GM10266 (cell line): Measurements from ENCODE around the gene PRRC2C.

Experiments used
- DNase-seq: peaks from one replicate; pipeline ENCODE4 v3.0.0; 2012; ENCODE audit errors: extremely low spot score
- TF ChIP-seq, protein P1 (sequence below): IDR thresholded peaks from 2 replicates; pipeline ENCODE4 v1.5.1; 2012; ENCODE audit warnings: mild to moderate bottlenecking, low read depth; ENCODE audit not compliant: control insufficient read depth, insufficient read depth; ENCODE audit errors: missing control alignments

The PRRC2C gene

DNA sequence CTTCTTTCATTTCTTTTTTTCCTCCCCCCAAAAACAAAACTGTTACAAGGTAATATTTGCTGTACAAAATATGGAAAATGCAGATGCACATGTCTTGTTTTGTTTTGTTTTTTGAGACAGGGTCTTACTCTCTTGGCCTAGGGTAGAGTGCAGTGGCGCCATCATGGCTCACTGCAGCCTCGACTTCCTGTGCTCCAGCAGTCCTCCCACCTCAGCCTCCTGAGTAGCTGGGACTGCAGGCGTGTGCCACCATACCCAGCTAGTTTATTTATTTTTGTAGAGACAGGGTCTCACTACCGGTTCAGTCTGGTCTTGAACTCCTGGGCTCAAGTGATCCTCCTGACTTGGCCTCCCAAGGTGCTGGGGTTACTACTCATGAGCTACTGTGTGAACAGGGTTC is 15.5 kb downstream of the PRRC2C start:
- DNase-seq, result no peak
- TF ChIP-seq, protein P1, sequence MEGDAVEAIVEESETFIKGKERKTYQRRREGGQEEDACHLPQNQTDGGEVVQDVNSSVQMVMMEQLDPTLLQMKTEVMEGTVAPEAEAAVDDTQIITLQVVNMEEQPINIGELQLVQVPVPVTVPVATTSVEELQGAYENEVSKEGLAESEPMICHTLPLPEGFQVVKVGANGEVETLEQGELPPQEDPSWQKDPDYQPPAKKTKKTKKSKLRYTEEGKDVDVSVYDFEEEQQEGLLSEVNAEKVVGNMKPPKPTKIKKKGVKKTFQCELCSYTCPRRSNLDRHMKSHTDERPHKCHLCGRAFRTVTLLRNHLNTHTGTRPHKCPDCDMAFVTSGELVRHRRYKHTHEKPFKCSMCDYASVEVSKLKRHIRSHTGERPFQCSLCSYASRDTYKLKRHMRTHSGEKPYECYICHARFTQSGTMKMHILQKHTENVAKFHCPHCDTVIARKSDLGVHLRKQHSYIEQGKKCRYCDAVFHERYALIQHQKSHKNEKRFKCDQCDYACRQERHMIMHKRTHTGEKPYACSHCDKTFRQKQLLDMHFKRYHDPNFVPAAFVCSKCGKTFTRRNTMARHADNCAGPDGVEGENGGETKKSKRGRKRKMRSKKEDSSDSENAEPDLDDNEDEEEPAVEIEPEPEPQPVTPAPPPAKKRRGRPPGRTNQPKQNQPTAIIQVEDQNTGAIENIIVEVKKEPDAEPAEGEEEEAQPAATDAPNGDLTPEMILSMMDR, result no peak

DNA sequence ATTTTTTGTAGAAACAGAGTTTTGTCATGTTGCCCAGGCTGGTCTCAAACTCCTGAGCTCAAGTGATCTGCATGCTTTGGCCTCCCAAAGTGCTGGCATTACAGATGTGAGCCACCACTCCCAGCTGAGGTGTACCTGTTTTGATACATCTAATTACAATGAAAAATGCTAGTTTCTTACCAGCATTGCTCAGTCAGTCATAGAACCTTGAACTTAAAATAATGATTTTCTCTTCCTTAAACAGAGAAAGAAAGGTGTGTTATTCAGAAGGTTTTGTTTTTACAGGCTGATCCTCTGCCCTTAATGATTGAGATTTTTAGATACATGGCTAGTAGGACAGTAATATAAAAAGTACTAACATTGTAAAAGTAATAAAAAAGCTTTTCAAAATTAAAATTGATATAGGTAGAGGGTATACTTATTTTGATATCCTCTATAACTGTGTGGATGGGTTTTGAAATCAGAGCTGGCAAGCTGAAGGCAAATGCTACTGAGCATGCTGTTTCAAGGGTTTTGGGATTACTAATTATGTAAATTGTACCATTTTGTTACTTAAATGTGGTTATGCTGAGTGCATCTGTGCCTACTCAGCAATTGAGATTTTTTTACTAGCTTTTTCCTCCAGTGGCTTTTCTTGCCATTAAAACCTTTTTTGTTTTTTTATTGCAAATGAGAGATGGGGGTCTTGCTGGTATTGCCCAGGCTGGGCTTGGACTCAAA is 16.1 kb downstream of the PRRC2C start:
- TF ChIP-seq, protein P1, result no peak
- no peak for DNase-seq

DNA sequence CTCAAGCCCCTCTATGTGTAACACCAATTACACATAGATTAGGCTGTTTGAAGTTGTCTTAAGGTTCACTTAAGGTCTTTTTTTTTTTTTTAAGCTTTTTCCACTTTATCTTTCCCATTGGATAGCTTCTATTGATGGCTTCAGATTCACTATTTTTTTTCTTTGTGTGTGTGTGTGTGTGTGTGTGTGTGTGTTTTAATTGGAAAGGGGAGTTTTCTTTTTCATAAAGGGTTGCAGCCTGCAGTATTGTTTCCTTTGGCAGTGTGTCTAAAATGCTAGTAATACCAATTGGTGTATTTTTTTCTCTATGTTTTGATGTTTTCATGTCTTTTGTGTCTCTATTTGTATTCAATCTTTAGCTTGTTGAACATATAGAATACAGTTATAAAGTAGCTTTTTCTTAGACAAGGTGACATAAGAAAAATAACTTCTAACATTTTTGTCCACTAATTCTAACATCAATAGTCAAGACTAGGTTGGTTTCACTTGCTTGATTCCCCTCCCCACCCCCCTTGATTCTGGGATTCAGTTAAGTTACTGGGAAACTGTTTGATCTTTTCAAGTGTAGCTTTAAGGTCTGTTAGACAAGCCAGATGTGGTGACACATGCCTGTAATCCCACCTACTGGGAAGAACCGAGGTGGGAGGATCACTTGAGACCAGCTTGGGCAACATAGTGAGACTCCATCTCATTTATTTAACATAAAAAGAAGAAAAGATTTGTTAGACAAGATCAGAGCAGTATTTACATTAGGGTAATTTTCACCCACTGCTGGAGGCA is 21.4 kb downstream of the PRRC2C start:
- TF ChIP-seq, protein P1, result no peak
- DNase-seq, result no peak

DNA sequence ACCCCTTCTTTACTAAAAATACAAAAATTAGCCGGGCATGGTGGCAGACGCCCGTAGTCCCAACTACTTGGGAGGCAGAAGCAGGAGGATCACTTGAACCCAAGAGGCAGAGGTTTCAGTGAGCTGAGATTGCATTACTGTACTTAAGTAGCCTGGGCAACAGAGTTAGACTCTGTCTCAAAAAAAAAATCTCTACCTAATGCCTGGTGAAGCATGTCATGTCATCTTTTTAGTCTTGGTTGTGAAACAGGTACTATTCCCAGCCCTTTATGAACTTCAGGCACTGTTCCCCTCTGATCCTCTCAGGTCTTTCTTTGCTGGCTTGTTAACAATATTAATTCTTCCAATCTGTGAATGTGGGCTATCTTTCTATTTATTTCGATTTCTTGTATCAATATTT is 22.1 kb downstream of the PRRC2C start:
- no peak for DNase-seq
- TF ChIP-seq, protein P1, result no peak

DNA sequence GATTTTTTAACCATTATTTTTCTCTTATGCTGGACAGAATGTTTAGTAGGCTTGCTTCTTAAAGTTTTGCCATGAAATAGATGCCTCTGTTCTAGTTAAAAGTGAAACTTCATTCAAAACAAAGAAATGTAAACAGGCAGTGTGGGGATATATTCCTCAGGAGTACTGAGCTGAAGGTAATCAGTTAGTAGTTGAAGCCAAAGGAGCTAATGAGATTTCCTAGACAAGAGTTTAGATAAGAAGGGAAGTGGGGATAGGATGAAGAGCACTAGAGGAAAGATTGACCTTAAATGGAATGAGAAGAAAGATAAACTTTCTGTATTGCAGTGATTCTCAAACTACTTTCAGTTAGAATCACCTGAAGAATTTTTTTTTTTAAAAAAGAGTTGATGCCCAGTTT is 23.9 kb downstream of the PRRC2C start:
- TF ChIP-seq, protein P1, result no peak
- no peak for DNase-seq

DNA sequence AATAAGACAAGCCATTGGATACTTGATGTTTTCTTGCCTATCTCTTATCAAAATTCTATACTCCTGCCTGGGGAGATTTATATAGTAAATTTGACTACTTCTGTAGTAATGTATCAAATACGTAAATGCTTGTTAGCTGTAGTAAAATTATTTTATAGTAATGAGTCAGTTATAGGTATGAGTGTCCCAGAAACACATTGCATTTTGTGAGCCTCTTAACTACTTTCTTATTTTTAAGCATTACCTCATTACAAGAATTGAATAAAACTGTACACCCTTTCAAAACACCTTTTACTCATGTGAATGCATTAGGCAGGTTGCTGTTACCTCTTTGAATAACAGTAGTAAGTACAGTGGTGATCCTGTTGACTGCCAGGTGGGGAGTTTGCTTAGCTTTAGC is 28.4 kb downstream of the PRRC2C start:
- TF ChIP-seq, protein P1, result no peak
- DNase-seq, result no peak

DNA sequence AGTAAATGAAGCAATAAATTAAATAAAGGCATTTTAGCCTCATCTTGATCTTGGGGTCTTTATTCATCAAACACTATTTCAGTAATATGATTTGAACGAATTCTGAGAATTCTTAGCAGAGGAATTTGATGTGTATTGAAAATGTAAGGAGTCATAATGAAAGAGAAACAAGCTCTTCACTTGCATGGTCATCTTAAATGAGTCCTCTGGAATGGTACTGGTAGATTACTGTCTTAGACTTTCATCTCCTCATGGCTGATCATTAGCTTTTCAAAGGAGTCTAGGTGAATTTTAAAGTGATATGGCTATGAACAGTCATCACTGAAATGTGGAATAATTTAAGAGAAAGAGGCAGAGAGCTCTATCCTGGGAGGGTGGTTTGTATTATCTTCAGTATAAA is 30.0 kb downstream of the PRRC2C start:
- DNase-seq, result peak; percentile 6
- TF ChIP-seq, protein P1, result no peak
